ENCODE data around the gene XRCC4.

GRCh38 chr5:83246071-83246470 is 168.7 kb downstream of the XRCC4 start:
- TF ChIP-seq EZH2phosphoT487 (IDR thresholded peaks at IDR 0.05; ENCODE audit: borderline replicate concordance, low read length): no peak
- no peak for TF ChIP-seq CTCF (conservative IDR thresholded peaks at IDR 0.05; ENCODE audit: low read depth, low read length)
